CD4-positive, alpha-beta memory T cell (primary cell): ENCODE data around the gene GLYATL1B. TPM values are rescaled to one million over a fixed set of nuclear protein-coding genes. Genes with fewer than 3 reads are reported as not detected.
"Not testable (repeated sequence)": the region's sequence is repeated elsewhere in the genome, so short reads cannot be mapped to it uniquely, and the experiment has no call there.

ENCODE experiments used
- CTCF ChIA-PET: fragments of 350-600 bp; sonication (Branson Sonifier 250); formaldehyde crosslinking; loops from one replicate; lab custom pipeline; 2021; ENCODE audit warnings: inconsistent platforms; ENCODE audit not compliant: partially characterized antibody; lab: Charles Lee
- POLR2A ChIA-PET: fragments of 350-600 bp; sonication (Branson Sonifier 250); formaldehyde crosslinking; loops from one replicate; lab custom pipeline; 2021; ENCODE audit not compliant: partially characterized antibody; lab: Charles Lee
- DNase-seq, 5 donors: peaks; one replicate each; pipeline versions ENCODE4 v3.0.0 to v3.0.0-alpha.2; 2020 to 2022; ENCODE audit warnings: mixed read lengths in 1 of 5
- H3K27ac ChIP-seq: one replicate; pipeline ENCODE4 v1.7.0; 2013; ENCODE audit warnings: low read depth, low read length
- H3K27me3 ChIP-seq: 2 replicates; pipeline ENCODE4 v1.7.0; 2013; ENCODE audit warnings: mild to moderate bottlenecking, low read length, moderate library complexity; ENCODE audit not compliant: insufficient read depth
- H3K36me3 ChIP-seq: 2 replicates; pipeline ENCODE4 v1.7.0; 2013; ENCODE audit warnings: mild to moderate bottlenecking, low read length, moderate library complexity; ENCODE audit not compliant: insufficient read depth
- H3K4me1 ChIP-seq: 2 replicates; pipeline ENCODE4 v1.7.0; 2013; ENCODE audit warnings: mild to moderate bottlenecking, low read length, moderate library complexity; ENCODE audit not compliant: insufficient read depth
- H3K4me3 ChIP-seq, 2 donors: one replicate each; pipeline ENCODE4 v1.7.0; 2013; ENCODE audit warnings: low read length in 2 of 2, mild to moderate bottlenecking in 1 of 2
- H3K9me3 ChIP-seq, 2 donors: one replicate each; pipeline ENCODE4 v1.7.0; 2013; ENCODE audit warnings: low read length in 2 of 2, control low read depth in 1 of 2; ENCODE audit not compliant: control insufficient read depth in 1 of 2
- H3K27ac Mint-ChIP-seq, 7 donors: one replicate each; pipeline ENCODE4 v1.8.0; 2020 to 2021; ENCODE audit warnings: mixed read lengths in 7 of 7, mild to moderate bottlenecking in 6 of 7, inconsistent platforms in 3 of 7, moderate library complexity in 3 of 7
- H3K27me3 Mint-ChIP-seq, 2 donors: one replicate each; pipeline ENCODE4 v1.8.0; 2020 to 2021; ENCODE audit warnings: mixed read lengths in 2 of 2
- H3K36me3 Mint-ChIP-seq, 2 donors: one replicate each; pipeline ENCODE4 v1.8.0; 2020 to 2021; ENCODE audit warnings: mixed read lengths in 2 of 2, inconsistent platforms in 1 of 2, mild to moderate bottlenecking in 1 of 2
- H3K4me1 Mint-ChIP-seq, 4 donors: one replicate each; pipeline ENCODE4 v1.8.0; 2020 to 2021; ENCODE audit warnings: mixed read lengths in 4 of 4, mild to moderate bottlenecking in 1 of 4
- H3K4me3 Mint-ChIP-seq, 8 donors: one replicate each; pipeline ENCODE4 v1.8.0; 2020 to 2021; ENCODE audit warnings: mixed read lengths in 8 of 8, mild to moderate bottlenecking in 7 of 8, moderate library complexity in 6 of 8, inconsistent platforms in 3 of 8
- H3K9me3 Mint-ChIP-seq, 8 donors: one replicate each; pipeline ENCODE4 v1.8.0; 2020 to 2021; ENCODE audit warnings: mixed read lengths in 8 of 8, mild to moderate bottlenecking in 5 of 8, inconsistent platforms in 3 of 8, moderate library complexity in 1 of 8
- intact Hi-C: fragments of 100-400 bp; cut with micrococcal nuclease; formaldehyde crosslinking; loops from one replicate; pipeline ENCODE4 v1.15.1; 2023
- polyA plus RNA-seq, 2 donors: library from polyadenylated mRNA; unstranded; fragments of 300-500 nt; fragmentation: Illumina TruSeq; gene quantifications; one replicate each; pipeline ENCODE4 v1.2.3, GENCODE V29; 2021
- total RNA-seq, 2 experiments: library from RNA; stranded (reverse); gene quantifications; one replicate each; pipeline ENCODE4 v1.2.3, GENCODE V29; 2021

GLYATL1B gene
- total and polyA plus RNA-seq, 4 experiments from 2014 or later, result not detected

DNA sequence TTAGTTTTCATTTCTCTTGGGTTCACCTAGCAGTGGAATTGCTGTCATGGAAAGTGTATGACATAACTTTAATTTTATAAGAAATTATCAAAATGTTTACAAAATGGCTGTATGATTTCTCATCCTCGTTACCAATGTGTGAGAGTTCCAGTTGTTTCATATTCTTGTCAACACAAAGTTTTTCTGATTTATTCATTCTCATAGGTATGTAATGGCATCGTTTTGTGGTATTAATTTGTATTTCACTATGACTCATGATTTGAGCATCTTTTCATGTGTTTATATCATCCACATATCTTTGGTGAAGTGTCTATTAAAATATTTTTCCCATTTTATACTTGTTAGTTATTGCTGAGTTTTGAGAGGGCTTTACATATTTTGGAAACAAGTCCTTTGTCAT, 26.4 kb downstream of the GLYATL1B start:
- H3K9me3 Mint-ChIP-seq, result peaks cover under 1 to 11% (median 5%) of the 10 kb centered on the region in 8 donors
- intact Hi-C loops, result no loop called here
- POLR2A ChIA-PET, result no interaction called here
- no peaks in the 10 kb centered on the region for H3K27me3 Mint-ChIP-seq
- Histone ChIP-seq H3K27me3 (no peaks in the 10 kb centered on the region), H3K27ac (no peak overlapping the region), H3K4me1 (peaks cover 4% of the 10 kb centered on the region), H3K36me3 (no peaks in the 10 kb centered on the region), H3K4me3 (no peak overlapping the region), H3K9me3 (peaks cover 0 to 4% of the 10 kb centered on the region in 2 donors)
- DNase-seq, result no peak
- peaks cover 9 to 19% (median 10%) of the 10 kb centered on the region in 4 donors for H3K4me1 Mint-ChIP-seq
- H3K27ac Mint-ChIP-seq, result no peak overlapping the region
- no peak overlapping the region for H3K4me3 Mint-ChIP-seq
- CTCF ChIA-PET, result no interaction called here
- H3K36me3 Mint-ChIP-seq, result peaks cover 0 to 4% of the 10 kb centered on the region in 2 donors

DNA sequence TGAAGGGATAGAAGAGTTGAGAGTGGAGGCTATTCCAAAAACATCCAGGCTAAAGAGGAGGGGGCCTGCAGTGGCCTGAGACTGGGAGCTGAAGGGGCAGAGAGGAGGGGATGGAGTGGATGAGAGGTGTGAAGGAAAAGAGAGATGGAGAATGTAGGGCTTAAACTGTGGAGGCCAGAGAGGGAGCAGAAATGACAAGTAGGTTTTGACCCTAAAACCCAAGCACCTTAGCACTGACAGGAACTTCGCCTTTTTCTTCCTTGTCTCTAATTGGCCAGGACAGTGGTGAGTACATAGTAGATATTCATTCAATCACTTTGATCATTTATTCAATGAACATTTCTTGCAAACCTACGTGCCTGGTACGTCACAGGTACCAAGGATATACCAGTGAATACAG, 28.2 kb downstream of the GLYATL1B start:
- Histone ChIP-seq H3K4me3 (no peak overlapping the region), H3K9me3 (peaks cover 0 to 12% of the 10 kb centered on the region in 2 donors), H3K36me3 (no peaks in the 10 kb centered on the region), H3K27ac (no peak overlapping the region), H3K4me1 (no peaks in the 10 kb centered on the region), H3K27me3 (no peaks in the 10 kb centered on the region)
- DNase-seq, result no peak
- Mint-ChIP-seq H3K27ac (no peak overlapping the region), H3K27me3 (no peaks in the 10 kb centered on the region), H3K9me3 (peaks cover 2 to 29% (median 18%) of the 10 kb centered on the region in 8 donors), H3K4me1 (peaks cover 0 to 6% (median under 1%) of the 10 kb centered on the region in 4 donors), H3K4me3 (no peak overlapping the region), H3K36me3 (peaks cover 4 to 7% of the 10 kb centered on the region in 2 donors)
- ChIA-PET CTCF (interaction anchor here (1.0 to 2.3 kb wide), 2 partner anchors 22 to 44 kb away, joined by 3 to 7 read pairs; no protein-coding TSS in a partner anchor), POLR2A (no interaction called here)
- intact Hi-C loops, result no loop called here

DNA sequence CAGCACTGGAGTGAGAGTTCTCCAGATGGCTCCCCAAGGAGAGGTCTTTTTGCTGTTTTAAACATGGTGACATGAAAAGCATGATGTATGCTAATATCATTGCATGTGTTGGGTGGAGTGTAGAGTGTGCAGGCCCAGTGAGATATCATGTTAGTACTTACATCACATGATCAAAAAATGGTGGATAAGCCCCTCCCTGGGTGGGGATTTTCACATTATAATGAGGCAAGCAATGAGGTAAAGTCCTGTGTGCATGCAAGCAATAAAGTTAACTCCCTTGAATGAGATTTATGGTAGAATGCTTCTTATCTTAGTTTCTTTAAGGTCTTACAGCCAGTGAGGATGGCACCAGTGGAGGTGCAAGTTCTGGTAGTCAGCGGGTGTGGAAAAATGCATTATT, 29.4 kb downstream of the GLYATL1B start:
- ChIA-PET POLR2A (no interaction called here), CTCF (no interaction called here)
- peaks cover 4 to 7% of the 10 kb centered on the region in 2 donors for H3K36me3 Mint-ChIP-seq
- H3K4me3 ChIP-seq, result no peak overlapping the region
- peaks cover 0 to 12% of the 10 kb centered on the region in 2 donors for H3K9me3 ChIP-seq
- no peak overlapping the region for H3K27ac Mint-ChIP-seq
- no peak for DNase-seq
- H3K4me1 Mint-ChIP-seq, result peaks cover 0 to 6% (median 0%) of the 10 kb centered on the region in 4 donors
- intact Hi-C loops, result no loop called here
- H3K27me3 Mint-ChIP-seq, result no peaks in the 10 kb centered on the region
- no peaks in the 10 kb centered on the region for H3K4me1 ChIP-seq
- no peak overlapping the region for H3K4me3 Mint-ChIP-seq
- H3K27ac ChIP-seq, result no peak overlapping the region
- H3K9me3 Mint-ChIP-seq, result peaks cover 2 to 30% (median 18%) of the 10 kb centered on the region in 8 donors
- H3K36me3 ChIP-seq, result no peaks in the 10 kb centered on the region
- H3K27me3 ChIP-seq, result no peaks in the 10 kb centered on the region

DNA sequence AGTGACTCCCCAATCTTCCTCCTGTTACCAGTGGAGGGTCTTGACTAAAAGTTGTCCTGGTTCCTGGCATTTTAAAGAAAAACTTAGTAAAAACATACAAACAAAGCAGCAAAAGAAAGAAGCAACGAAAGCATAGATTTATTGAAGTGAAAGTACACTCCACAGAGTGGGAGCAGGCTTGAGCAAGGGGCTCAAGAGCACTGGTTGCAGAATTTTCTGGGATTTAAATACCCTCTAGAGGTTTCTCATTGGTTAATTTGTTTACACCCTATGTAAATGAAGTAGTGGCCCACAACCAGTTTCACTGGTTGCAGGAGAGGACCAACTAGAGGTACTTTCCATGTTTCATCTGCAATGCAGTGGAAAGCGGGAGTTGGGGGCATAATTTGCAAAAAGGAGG, 31.7 kb downstream of the GLYATL1B start:
- Histone ChIP-seq H3K36me3 (no peaks in the 10 kb centered on the region), H3K4me1 (no peaks in the 10 kb centered on the region), H3K9me3 (peaks cover 0 to 12% of the 10 kb centered on the region in 2 donors), H3K27me3 (no peaks in the 10 kb centered on the region), H3K4me3 (no peak overlapping the region), H3K27ac (no peak overlapping the region)
- no peak for DNase-seq
- Mint-ChIP-seq H3K4me3 (no peak overlapping the region), H3K36me3 (peaks cover 4 to 7% of the 10 kb centered on the region in 2 donors), H3K9me3 (peaks cover 2 to 30% (median 18%) of the 10 kb centered on the region in 8 donors), H3K27me3 (no peaks in the 10 kb centered on the region), H3K4me1 (no peaks in the 10 kb centered on the region), H3K27ac (peak overlapping the region in 1 of 7 donors; percentile 40)
- ChIA-PET POLR2A (no interaction called here), CTCF (no interaction called here)
- intact Hi-C loops, result no loop called here

DNA sequence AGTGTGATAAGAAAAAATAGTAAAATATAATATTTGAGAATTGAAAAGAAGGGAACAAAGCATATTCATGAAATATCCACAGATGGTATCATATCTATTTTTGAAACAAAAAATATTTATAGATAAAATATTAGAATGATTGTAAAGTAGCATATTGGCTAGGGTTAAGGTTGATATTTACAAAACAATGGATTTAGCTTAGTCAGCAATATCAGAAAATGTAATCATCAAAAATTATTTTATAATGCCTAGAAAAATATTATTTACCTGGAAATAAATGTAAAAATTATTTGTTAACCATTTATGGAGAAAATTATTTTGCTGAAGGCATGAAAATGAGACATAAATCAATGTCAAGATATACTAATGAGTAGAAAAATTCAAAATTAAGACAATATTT, 33.7 kb downstream of the GLYATL1B start:
- Mint-ChIP-seq H3K27me3 (no peaks in the 10 kb centered on the region), H3K4me3 (no peak overlapping the region), H3K36me3 (peaks cover 4 to 7% of the 10 kb centered on the region in 2 donors), H3K4me1 (no peaks in the 10 kb centered on the region), H3K9me3 (peaks cover 2 to 30% (median 18%) of the 10 kb centered on the region in 8 donors), H3K27ac (no peak overlapping the region)
- no peak for DNase-seq
- Histone ChIP-seq H3K4me1 (no peaks in the 10 kb centered on the region), H3K27me3 (no peaks in the 10 kb centered on the region), H3K36me3 (no peaks in the 10 kb centered on the region), H3K4me3 (no peak overlapping the region), H3K9me3 (peaks cover 0 to 12% of the 10 kb centered on the region in 2 donors), H3K27ac (no peak overlapping the region)
- intact Hi-C loops, result no loop called here
- ChIA-PET POLR2A (no interaction called here), CTCF (interaction anchor here (1.4 kb wide), 2 partner anchors 16 kb away, joined by 6 to 12 read pairs; no protein-coding TSS in a partner anchor)

DNA sequence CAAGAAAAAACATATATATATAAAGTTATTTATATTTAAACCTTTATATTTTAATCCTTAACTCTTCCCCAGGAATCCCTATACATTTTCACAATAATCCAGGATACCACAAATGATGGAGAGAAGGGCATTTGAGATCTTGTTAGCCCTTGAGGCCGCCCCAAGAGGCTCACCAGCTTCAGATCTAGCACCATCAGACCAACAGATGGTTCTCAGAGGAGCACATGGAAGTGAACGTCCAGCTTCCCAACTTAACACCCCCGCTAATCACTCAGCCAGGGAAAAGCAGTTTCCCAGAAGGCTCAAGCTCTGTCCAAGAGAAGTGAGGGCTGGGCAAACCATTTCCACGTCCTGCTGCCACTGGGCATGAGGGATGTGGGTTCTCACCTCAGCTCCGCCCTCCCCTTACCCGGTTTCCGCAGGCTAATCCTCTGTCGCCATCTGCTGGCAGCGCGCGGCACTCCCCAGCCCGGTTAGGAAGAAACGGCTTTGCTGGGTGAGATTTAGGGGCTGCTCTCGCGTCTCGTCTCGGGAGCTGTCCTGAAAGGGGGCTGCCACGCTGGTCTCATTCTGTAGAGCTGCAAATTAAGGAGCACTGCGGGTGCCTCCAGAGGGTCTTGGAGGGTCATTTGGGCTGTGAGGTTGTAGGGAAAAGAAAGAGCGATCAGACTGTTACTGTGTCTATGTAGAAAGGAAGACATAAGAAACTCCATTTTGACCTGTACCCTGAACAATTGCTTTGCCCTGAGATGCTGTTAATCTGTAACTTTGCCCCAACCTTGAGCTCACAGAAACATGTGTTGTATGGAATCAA, 49.7 kb downstream of the GLYATL1B start:
- H3K9me3 ChIP-seq, result no peaks in the 10 kb centered on the region
- H3K4me1 Mint-ChIP-seq, result peaks cover 7 to 12% (median 8%) of the 10 kb centered on the region in 4 donors
- H3K27ac Mint-ChIP-seq, result peak overlapping the region; percentile 5 to 92 (median 88)
- peaks cover 0 to 16% (median 7%) of the 10 kb centered on the region in 8 donors for H3K9me3 Mint-ChIP-seq
- intact Hi-C loops, result loop anchor here (1.0 to 5.0 kb wide), 4 partner anchors 39 to 482 kb away; no protein-coding TSS in a partner anchor
- DNase-seq, result peak; percentile 82 to 88 (median 83)
- H3K27me3 Mint-ChIP-seq, result no peaks in the 10 kb centered on the region
- no peaks in the 10 kb centered on the region for H3K36me3 ChIP-seq
- ChIA-PET CTCF (interaction anchor here (0.6 to 3.5 kb wide), 46 partner anchors 8 to 612 kb away, joined by 3 to 62 read pairs (median 5); partner anchors contain the start of genes DTX4 and FAM111B), POLR2A (interaction anchor here (1.1 to 1.2 kb wide), 3 partner anchors 9 to 29 kb away, joined by 3 to 5 read pairs (median 4); partner anchors contain the start of gene FAM111B)
- peaks cover 44 to 58% of the 10 kb centered on the region in 2 donors for H3K36me3 Mint-ChIP-seq
- H3K27me3 ChIP-seq, result no peaks in the 10 kb centered on the region
- H3K4me3 Mint-ChIP-seq, result peak overlapping the region in 7 of 8 donors; percentile 18 to 87 (median 68)
- H3K4me1 ChIP-seq, result peaks cover 8% of the 10 kb centered on the region
- no peak overlapping the region for H3K4me3 ChIP-seq
- H3K27ac ChIP-seq, result no peak overlapping the region

DNA sequence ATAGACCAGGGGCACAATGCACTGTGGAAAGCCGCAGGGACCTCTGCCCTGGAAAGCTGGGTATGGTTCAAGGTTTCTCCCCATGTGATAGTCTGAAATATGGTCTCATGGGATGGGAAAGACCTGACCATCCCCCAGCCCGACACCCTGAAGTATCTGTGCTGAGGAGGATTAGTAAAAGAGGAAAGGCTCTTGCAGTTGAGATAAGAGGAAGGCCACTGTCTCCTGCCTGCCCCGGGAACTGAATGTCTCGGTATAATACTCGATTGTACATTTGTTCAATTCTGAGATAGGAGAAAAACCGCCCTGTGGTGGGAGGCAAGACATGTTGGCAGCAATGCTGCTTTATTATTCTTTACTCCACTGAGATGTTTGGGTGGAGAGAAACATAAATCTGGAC, 50.4 kb downstream of the GLYATL1B start:
- DNase-seq, H3K4me3 ChIP-seq, H3K27ac ChIP-seq, H3K4me3 Mint-ChIP-seq, POLR2A ChIA-PET, H3K36me3 ChIP-seq, H3K27me3 Mint-ChIP-seq, H3K27me3 ChIP-seq, H3K9me3 ChIP-seq: not testable (repeated sequence)
- Mint-ChIP-seq H3K9me3 (peaks cover 0 to 11% (median 2%) of the 10 kb centered on the region in 8 donors), H3K4me1 (peaks cover 12 to 19% (median 15%) of the 10 kb centered on the region in 4 donors), H3K36me3 (peaks cover 37 to 54% of the 10 kb centered on the region in 2 donors), H3K27ac (peak overlapping the region in 1 of 7 donors; percentile 52)
- peaks cover 15% of the 10 kb centered on the region for H3K4me1 ChIP-seq
- intact Hi-C loops, result loop anchor here (1.0 to 5.0 kb wide), 4 partner anchors 39 to 482 kb away; no protein-coding TSS in a partner anchor
- CTCF ChIA-PET, result interaction anchor here (0.6 to 3.5 kb wide), 35 partner anchors 8 to 613 kb away, joined by 3 to 62 read pairs (median 7); partner anchors contain the start of genes DTX4 and FAM111B
